ENCODE measurements around the gene NIPAL3. TPM values are rescaled to one million over a fixed set of nuclear protein-coding genes. Genes with fewer than 3 reads are reported as not detected.

Gene NIPAL3
- total RNA-seq, 1 experiment from 2014 or later: 44.2 TPM

- Histone ChIP-seq H3K9me3 (replicated peaks) (no peaks in the 10 kb centered on the region; the same call in 1 of the 2 replicates), H3K36me3 (peaks cover 26% of the 10 kb centered on the region), H3K4me3 (no peak overlapping the region), H3K27me3 (replicated peaks) (no peaks in the 10 kb centered on the region), H3K4me1 (replicated peaks) (peaks cover 28% of the 10 kb centered on the region), H3K27ac (no peak overlapping the region)
- DNase-seq (ENCODE audit: low read depth in 1 of 2, low spot score in 2 of 2): no peak
Measured at GRCh38 chr1:24406788-24407187, 8.8 kb upstream of the NIPAL3 start.

GRCh38 chr1:24409535-24409934, 6.1 kb upstream of the NIPAL3 start:
- H3K9me3 ChIP-seq (replicated peaks): no peaks in the 10 kb centered on the region; the same call in 1 of the 2 replicates
- H3K27ac ChIP-seq: peak overlapping the region; percentile 48
- H3K27me3 ChIP-seq (replicated peaks): no peaks in the 10 kb centered on the region
- DNase-seq (ENCODE audit: low read depth in 1 of 2, low spot score in 2 of 2): no peak
- peaks cover 43% of the 10 kb centered on the region for H3K4me1 ChIP-seq (replicated peaks)
- H3K36me3 ChIP-seq: peaks cover 30% of the 10 kb centered on the region
- no peak overlapping the region for H3K4me3 ChIP-seq

- Histone ChIP-seq H3K27me3 (replicated peaks) (no peaks in the 10 kb centered on the region), H3K36me3 (peaks cover 30% of the 10 kb centered on the region), H3K27ac (peak overlapping the region; percentile 96), H3K4me3 (no peak overlapping the region), H3K4me1 (replicated peaks) (peaks cover 46% of the 10 kb centered on the region), H3K9me3 (replicated peaks) (no peaks in the 10 kb centered on the region; the same call in 1 of the 2 replicates)
- DNase-seq (ENCODE audit: low read depth in 1 of 2, low spot score in 2 of 2): no peak
Measured at GRCh38 chr1:24410750-24411149, 4.9 kb upstream of the NIPAL3 start.

GRCh38 chr1:24411963-24412362, 3.6 kb upstream of the NIPAL3 start:
- H3K36me3 ChIP-seq: peaks cover 30% of the 10 kb centered on the region
- DNase-seq (ENCODE audit: low read depth in 1 of 2, low spot score in 2 of 2): peak; percentile 85 to 86
- no peaks in the 10 kb centered on the region; the same call in 1 of the 2 replicates for H3K9me3 ChIP-seq (replicated peaks)
- H3K4me1 ChIP-seq (replicated peaks): peaks cover 56% of the 10 kb centered on the region
- no peak overlapping the region for H3K4me3 ChIP-seq
- peak overlapping the region; percentile 96 for H3K27ac ChIP-seq
- H3K27me3 ChIP-seq (replicated peaks): no peaks in the 10 kb centered on the region

GRCh38 chr1:24412408-24412807, 3.2 kb upstream of the NIPAL3 start:
- H3K4me1 ChIP-seq (replicated peaks): peaks cover 60% of the 10 kb centered on the region
- H3K36me3 ChIP-seq: peaks cover 30% of the 10 kb centered on the region
- H3K4me3 ChIP-seq: peak overlapping the region; percentile 73
- no peaks in the 10 kb centered on the region; the same call in 1 of the 2 replicates for H3K9me3 ChIP-seq (replicated peaks)
- no peaks in the 10 kb centered on the region for H3K27me3 ChIP-seq (replicated peaks)
- DNase-seq (ENCODE audit: low read depth in 1 of 2, low spot score in 2 of 2): no peak
- H3K27ac ChIP-seq: peak overlapping the region; percentile 96

- peak within 1 kb of the TSS; percentile 96 for H3K27ac ChIP-seq
- H3K4me3 ChIP-seq: peak within 1 kb of the TSS; percentile 73
- no peaks in the 10 kb centered on the region for H3K27me3 ChIP-seq (replicated peaks)
- peaks cover 71% of the 10 kb centered on the region for H3K4me1 ChIP-seq (replicated peaks)
- no peaks in the 10 kb centered on the region for H3K9me3 ChIP-seq (replicated peaks)
- peaks cover 21% of the 10 kb centered on the region for H3K36me3 ChIP-seq
- peak; percentile 85 to 96 for DNase-seq (ENCODE audit: low read depth in 1 of 2, low spot score in 2 of 2)
Measured at GRCh38 chr1:24413350-24414163, 2.0 kb upstream of the NIPAL3 start, which contains the start of gene STPG1. TSS of gene STPG1 (minus strand) at chr1:24413782. CDS start at chr1:24401388, 12,394 bp downstream.

- Histone ChIP-seq H3K4me3 (no peak overlapping the region), H3K36me3 (peaks cover 16% of the 10 kb centered on the region), H3K4me1 (replicated peaks) (peaks cover 75% of the 10 kb centered on the region), H3K9me3 (replicated peaks) (no peaks in the 10 kb centered on the region), H3K27ac (no peak overlapping the region), H3K27me3 (replicated peaks) (no peaks in the 10 kb centered on the region)
- DNase-seq (ENCODE audit: low read depth in 1 of 2, low spot score in 2 of 2): peak in 1 of 2 experiments; percentile 3
Measured at GRCh38 chr1:24414775-24415333, 748 bp upstream of the NIPAL3 start.

- DNase-seq (ENCODE audit: low read depth in 1 of 2, low spot score in 2 of 2): no peak
- Histone ChIP-seq H3K27ac (peak overlapping the region; percentile 97), H3K4me1 (replicated peaks) (peaks cover 63% of the 10 kb centered on the region), H3K4me3 (peak overlapping the region; percentile 41), H3K27me3 (replicated peaks) (no peaks in the 10 kb centered on the region), H3K9me3 (replicated peaks) (no peaks in the 10 kb centered on the region), H3K36me3 (peaks cover 13% of the 10 kb centered on the region)
Measured at GRCh38 chr1:24415910-24416665, 486 bp downstream of the NIPAL3 start.

- Histone ChIP-seq H3K4me3 (peak overlapping the region; percentile 41), H3K9me3 (replicated peaks) (no peaks in the 10 kb centered on the region), H3K27me3 (replicated peaks) (no peaks in the 10 kb centered on the region), H3K36me3 (peaks cover 18% of the 10 kb centered on the region), H3K4me1 (replicated peaks) (peaks cover 56% of the 10 kb centered on the region), H3K27ac (peak overlapping the region; percentile 97)
- DNase-seq (ENCODE audit: low read depth in 1 of 2, low spot score in 2 of 2): peak; percentile 97
Measured at GRCh38 chr1:24416666-24417391, 1.2 kb downstream of the NIPAL3 start.

- H3K27ac ChIP-seq: peak overlapping the region; percentile 97
- peaks cover 26% of the 10 kb centered on the region for H3K36me3 ChIP-seq
- peak overlapping the region; percentile 12 for H3K4me3 ChIP-seq
- no peaks in the 10 kb centered on the region for H3K27me3 ChIP-seq (replicated peaks)
- peaks cover 47% of the 10 kb centered on the region for H3K4me1 ChIP-seq (replicated peaks)
- peak; percentile 81 to 87 for DNase-seq (ENCODE audit: low read depth in 1 of 2, low spot score in 2 of 2)
- no peaks in the 10 kb centered on the region for H3K9me3 ChIP-seq (replicated peaks)
Measured at GRCh38 chr1:24417681-24418080, 2.1 kb downstream of the NIPAL3 start.

GRCh38 chr1:24418898-24419628, 3.5 kb downstream of the NIPAL3 start:
- peak overlapping the region; percentile 24 for H3K4me3 ChIP-seq
- no peaks in the 10 kb centered on the region for H3K27me3 ChIP-seq (replicated peaks)
- peak; percentile 92 to 96 for DNase-seq (ENCODE audit: low read depth in 1 of 2, low spot score in 2 of 2)
- H3K9me3 ChIP-seq (replicated peaks): no peaks in the 10 kb centered on the region
- H3K36me3 ChIP-seq: peaks cover 26% of the 10 kb centered on the region
- H3K27ac ChIP-seq: peak overlapping the region; percentile 97
- H3K4me1 ChIP-seq (replicated peaks): peaks cover 42% of the 10 kb centered on the region

GRCh38 chr1:24420547-24420946, 4.9 kb downstream of the NIPAL3 start:
- Histone ChIP-seq H3K4me1 (replicated peaks) (peaks cover 38% of the 10 kb centered on the region), H3K27ac (no peak overlapping the region), H3K36me3 (peaks cover 26% of the 10 kb centered on the region), H3K27me3 (replicated peaks) (no peaks in the 10 kb centered on the region), H3K4me3 (no peak overlapping the region), H3K9me3 (replicated peaks) (no peaks in the 10 kb centered on the region)
- DNase-seq (ENCODE audit: low read depth in 1 of 2, low spot score in 2 of 2): no peak

All from SJSA1 (cell line).